Left ventricle myocardium inferior (tissue), 1 donor: ENCODE results near the gene HAUS3. TPM values are rescaled to one million over a fixed set of nuclear protein-coding genes. Genes with fewer than 3 reads are reported as not detected.
A peak's percentile ranks its signal among the peaks of the same experiment; 100 is the strongest.

Experiments used
- DNase-seq: peaks from one replicate; pipeline ENCODE4 v3.0.0-alpha.2; 2020
- H3K27ac ChIP-seq: fragments of 200-600 bp; replicated peaks from 2 replicates; pipeline ENCODE4 v1.8.0; 2021
- H3K27me3 ChIP-seq: fragments of 200-600 bp; 2 replicates; pipeline ENCODE4 v1.8.0; 2021; ENCODE audit warnings: low read depth
- H3K36me3 ChIP-seq: fragments of 200-600 bp; 2 replicates; pipeline ENCODE4 v1.8.0; 2021
- H3K4me1 ChIP-seq: fragments of 200-600 bp; 2 replicates; pipeline ENCODE4 v1.8.0; 2021
- H3K4me3 ChIP-seq: fragments of 200-600 bp; 2 replicates; pipeline ENCODE4 v1.8.0; 2021; ENCODE audit warnings: mild to moderate bottlenecking, moderate library complexity
- H3K9me3 ChIP-seq: fragments of 200-600 bp; replicated peaks from 2 replicates; pipeline ENCODE4 v1.8.0; 2021
- CTCF ChIP-seq: fragments of 200-600 bp; IDR thresholded peaks from 2 replicates; pipeline ENCODE4 v1.8.0; 2021; ENCODE audit warnings: antibody characterized with exemption, mild to moderate bottlenecking, borderline replicate concordance
- intact Hi-C: fragments of 100-400 bp; cut with micrococcal nuclease; formaldehyde crosslinking; loops from one replicate; pipeline ENCODE4 v1.11.0; 2022
- total RNA-seq: library from RNA; stranded (reverse); fragmentation: NEBNext Ultra II Directional; extraction: Animal tissue kit (Norgen Biotek cat#: 25700); gene quantifications from one replicate; pipeline ENCODE4 v1.2.1, GENCODE V29; 2021
- donor health status: DM: no; HTN: yes; CAD: no; lungs with severe emphysema.

Gene HAUS3
- total RNA-seq, 1 donor from 2014 or later: 6.4 TPM

DNA sequence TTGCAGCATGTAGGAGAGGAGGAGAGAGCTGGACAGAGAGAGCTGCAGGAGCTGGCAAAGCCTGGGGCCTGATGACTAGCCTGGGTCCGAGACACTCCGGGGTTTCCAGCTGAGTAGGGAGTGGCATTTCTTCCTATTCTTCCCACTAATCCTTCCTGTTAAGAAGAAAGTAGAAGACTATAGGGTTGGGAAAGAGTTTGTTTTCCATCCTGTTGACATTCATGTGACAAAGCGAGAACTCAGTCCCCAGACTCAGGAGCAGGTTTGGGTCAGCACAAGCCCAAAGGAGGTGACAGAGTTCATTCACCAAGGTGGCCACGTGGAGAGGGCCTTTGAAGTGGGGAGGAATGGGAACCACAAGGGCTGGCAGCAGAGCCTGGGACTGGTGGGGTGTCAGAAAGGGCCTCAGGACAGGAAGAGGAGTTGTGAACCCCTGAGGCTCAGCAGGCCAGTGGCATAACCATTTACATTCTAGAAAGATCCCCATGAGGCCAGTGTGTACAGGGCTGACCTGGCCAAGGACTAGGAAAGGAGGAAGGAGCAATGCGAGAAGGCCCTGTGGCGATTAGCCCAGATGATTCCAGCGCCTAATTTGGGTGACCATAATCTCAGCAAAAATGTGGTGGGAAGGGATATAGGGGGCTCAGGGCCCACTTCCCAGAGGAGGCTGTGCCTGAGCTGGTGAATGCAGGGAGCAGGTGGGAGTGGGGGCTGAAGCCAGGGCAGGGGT lies 3.3 kb upstream of the HAUS3 start:
- no peaks in the 10 kb centered on the region for H3K9me3 ChIP-seq
- no peaks in the 10 kb centered on the region for H3K27me3 ChIP-seq
- peak overlapping the region; percentile 71 for H3K27ac ChIP-seq
- TF ChIP-seq CTCF: no peak
- intact Hi-C loops: no loop called here
- peaks cover 26% of the 10 kb centered on the region for H3K36me3 ChIP-seq
- H3K4me3 ChIP-seq: no peak overlapping the region
- peak; percentile 14 for DNase-seq
- peaks cover 60% of the 10 kb centered on the region for H3K4me1 ChIP-seq

DNA sequence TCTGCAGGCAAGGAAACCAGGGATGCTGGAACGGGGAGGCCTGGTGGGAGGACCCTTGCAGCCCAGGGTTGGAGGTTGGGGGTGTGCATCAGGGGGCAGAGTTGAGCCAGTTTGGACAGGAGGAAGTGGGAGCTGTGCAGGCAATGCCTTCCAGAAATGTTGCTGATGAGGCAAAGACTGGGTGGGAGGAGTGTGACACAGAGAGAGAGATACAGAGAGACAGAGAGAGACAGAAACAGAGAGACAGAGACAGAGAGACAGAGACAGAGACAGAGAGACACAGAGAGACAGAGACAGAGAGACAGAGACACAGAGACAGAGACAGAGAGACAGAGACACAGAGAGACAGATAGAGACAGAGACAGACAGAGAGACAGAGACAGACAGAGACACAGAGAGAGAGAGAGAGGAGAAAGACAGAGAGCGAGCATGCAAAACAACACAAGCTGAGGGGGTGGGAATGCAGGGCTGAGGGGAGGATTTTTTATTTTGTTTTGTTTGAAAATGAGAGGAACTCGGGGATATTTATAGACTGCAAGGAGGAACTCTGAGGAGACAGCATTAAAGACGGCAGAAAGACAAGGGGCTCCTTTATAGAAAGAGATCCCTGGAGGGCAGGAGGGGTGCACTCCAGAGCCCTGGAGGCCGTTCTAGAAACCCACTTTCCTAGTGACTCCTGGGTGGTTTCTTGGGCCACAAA lies 1.9 kb upstream of the HAUS3 start:
- H3K9me3 ChIP-seq: no peaks in the 10 kb centered on the region
- H3K27ac ChIP-seq: peak overlapping the region; percentile 71
- peak; percentile 47 for TF ChIP-seq CTCF
- H3K27me3 ChIP-seq: no peaks in the 10 kb centered on the region
- intact Hi-C loops: no loop called here
- no peak overlapping the region for H3K4me3 ChIP-seq
- peaks cover 74% of the 10 kb centered on the region for H3K4me1 ChIP-seq
- DNase-seq: peak; percentile 50
- peaks cover 12% of the 10 kb centered on the region for H3K36me3 ChIP-seq

GRCh38 chr4:2241003-2241402 lies 918 bp downstream of the HAUS3 start:
- DNase-seq: no peak
- peaks cover 3% of the 10 kb centered on the region for H3K36me3 ChIP-seq
- TF ChIP-seq CTCF: no peak
- H3K27ac ChIP-seq: peak overlapping the region; percentile 89
- intact Hi-C loops: no loop called here
- peak overlapping the region; percentile 99 for H3K4me3 ChIP-seq
- no peaks in the 10 kb centered on the region for H3K27me3 ChIP-seq
- peaks cover 85% of the 10 kb centered on the region for H3K4me1 ChIP-seq
- no peaks in the 10 kb centered on the region for H3K9me3 ChIP-seq

DNA sequence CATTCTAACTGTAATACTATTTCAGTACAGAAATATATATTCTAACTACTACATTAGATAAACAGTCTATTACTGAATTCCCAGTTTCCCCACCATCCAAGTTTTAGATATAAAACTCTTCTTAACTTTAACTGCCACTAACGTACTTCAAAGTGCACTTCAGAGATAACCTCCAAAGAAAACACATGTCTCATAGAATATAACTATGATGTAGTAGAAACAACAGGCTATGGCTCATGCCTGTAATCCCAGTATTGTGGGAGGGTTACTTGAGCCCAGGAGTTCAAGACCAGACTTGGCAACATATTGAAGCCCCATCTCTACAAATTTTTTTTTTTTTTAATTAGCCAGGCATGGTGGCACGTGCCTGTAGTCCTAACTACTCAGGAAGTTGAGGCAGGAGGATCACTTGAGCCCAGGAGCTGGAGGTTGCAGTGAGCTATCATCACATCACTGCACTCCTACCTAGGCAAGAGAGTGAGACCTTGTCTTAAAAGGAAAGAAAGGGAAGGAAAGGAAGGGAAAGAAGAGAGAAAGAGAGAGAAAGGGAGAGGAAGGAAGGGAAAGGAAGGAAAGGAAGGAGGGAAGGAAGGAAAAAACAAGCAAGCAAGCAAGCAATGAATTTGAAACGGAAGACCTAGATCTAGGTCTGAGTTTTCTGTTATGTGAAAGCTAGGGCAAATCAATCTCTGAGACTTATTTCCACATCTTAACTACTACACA lies 4.8 kb downstream of the HAUS3 start:
- peaks cover 49% of the 10 kb centered on the region for H3K4me1 ChIP-seq
- intact Hi-C loops: no loop called here
- no peaks in the 10 kb centered on the region for H3K27me3 ChIP-seq
- peaks cover 25% of the 10 kb centered on the region for H3K36me3 ChIP-seq
- no peak for DNase-seq
- TF ChIP-seq CTCF: no peak
- no peaks in the 10 kb centered on the region for H3K9me3 ChIP-seq
- no peak overlapping the region for H3K4me3 ChIP-seq
- H3K27ac ChIP-seq: no peak overlapping the region

GRCh38 chr4:2231082-2231481 lies 10.8 kb downstream of the HAUS3 start:
- H3K36me3 ChIP-seq: peaks cover 39% of the 10 kb centered on the region
- H3K27ac ChIP-seq: no peak overlapping the region
- TF ChIP-seq CTCF: no peak
- H3K9me3 ChIP-seq: no peaks in the 10 kb centered on the region
- no peaks in the 10 kb centered on the region for H3K27me3 ChIP-seq
- intact Hi-C loops: no loop called here
- H3K4me1 ChIP-seq: no peaks in the 10 kb centered on the region
- DNase-seq: no peak
- H3K4me3 ChIP-seq: no peak overlapping the region
